ENCODE data around the gene ORC4. TPM values are rescaled to one million over a fixed set of nuclear protein-coding genes. Genes with fewer than 3 reads are reported as not detected.

Gene ORC4
- total and polyA plus RNA-seq, 2 of the 8 experiments (the other 6 are each of a cell fraction or from before 2014, with no cell fraction given), result 22.7 to 63.7 TPM

DNA sequence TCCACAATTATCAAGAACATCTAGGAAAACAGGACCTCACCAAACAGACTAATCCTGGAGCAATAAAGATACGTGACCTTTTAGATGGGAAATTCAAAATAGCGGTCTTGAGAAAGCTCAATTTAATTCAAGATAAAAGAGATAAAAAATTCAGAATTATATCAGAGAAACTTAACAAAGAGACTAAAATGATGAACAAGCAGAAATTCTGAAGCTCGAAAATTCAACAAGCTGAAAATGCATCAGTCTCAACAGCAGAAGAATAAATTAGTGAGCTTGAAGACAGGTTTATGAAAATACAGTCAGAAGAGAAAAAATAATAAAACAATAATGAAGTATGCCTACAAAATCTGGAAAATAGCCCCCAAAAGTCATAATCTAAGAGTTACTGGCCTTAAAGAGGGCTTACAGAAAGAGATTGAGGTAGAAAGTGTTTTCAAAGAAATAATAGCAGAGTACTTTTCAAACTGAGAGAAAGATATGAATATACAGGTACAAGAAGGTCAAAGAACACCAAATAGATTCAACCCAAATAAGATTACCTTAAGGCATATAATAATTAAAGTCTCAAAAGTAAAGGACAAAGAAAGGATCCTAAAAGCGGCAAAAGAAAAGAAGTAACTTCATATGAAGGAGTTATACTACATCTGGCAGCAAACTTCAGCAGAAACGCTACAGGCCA, 13.2 kb downstream of the ORC4 start:
- no peak overlapping the region for H3K4me3 ChIP-seq (ENCODE audit: extremely low read depth in 1 of 4, insufficient read depth in 2 of 4, low read depth in 3 of 4, low read length in 4 of 4)
- H2BK120ac ChIP-seq (replicated peaks; ENCODE audit: low read depth, low read length), result no peak overlapping the region
- 84% methylated on average over 5 of the region's 5 CpGs; no CpG with 5 or more reads in 1 of the 2 experiments for WGBS, 2 experiments (ENCODE audit: extremely low coverage in 1 of 2, insufficient coverage in 1 of 2, insufficient read length in 1 of 2, insufficient replicate concordance in 2 of 2, low coverage in 1 of 2, low lambda C conversion rate in 2 of 2, missing lambda C conversion rate in 1 of 2)
- no peak overlapping the region for H3K9ac ChIP-seq (replicated peaks in 1 of 4; ENCODE audit: extremely low read depth in 1 of 4, low read depth in 3 of 4, low read length in 3 of 4)
- H3K36me3 ChIP-seq (ENCODE audit: control insufficient read depth in 2 of 4, insufficient read depth in 4 of 4, low read length in 3 of 4), result no peaks in the 10 kb centered on the region
- H3K79me2 ChIP-seq (ENCODE audit: control insufficient read depth in 1 of 2, insufficient read depth in 2 of 2, low read length in 2 of 2), result peaks cover 14 to 94% of the 10 kb centered on the region in 2 experiments
- H2AFZ ChIP-seq (ENCODE audit: low read length), result no peak overlapping the region
- no peak overlapping the region for H3K23ac ChIP-seq (ENCODE audit: insufficient read length)
- H2BK12ac ChIP-seq (ENCODE audit: low read depth, low read length), result no peak overlapping the region
- ChIA-PET CTCF (ENCODE audit: partially characterized antibody) (interaction anchor here (0.6 to 3.1 kb wide), 8 partner anchors 9 to 501 kb away, joined by 3 to 14 read pairs (median 3); no protein-coding TSS in a partner anchor), POLR2A (ENCODE audit: partially characterized antibody) (interaction anchor here (1.2 kb wide), 1 partner anchor 13 kb away, joined by 3 read pairs; the partner anchor contains the start of genes MBD5 and ORC4)
- no peak overlapping the region for H2BK20ac ChIP-seq (ENCODE audit: low read length)
- H4K8ac ChIP-seq (ENCODE audit: extremely low read depth, insufficient read depth, low read length), result no peak overlapping the region
- no peak overlapping the region for H4K5ac ChIP-seq (ENCODE audit: insufficient read length, low read depth, low read length)
- H3K9me3 ChIP-seq (ENCODE audit: insufficient read depth in 2 of 2, low read depth in 1 of 2, low read length in 1 of 2), result no peaks in the 10 kb centered on the region
- no peak overlapping the region for H3K56ac ChIP-seq (replicated peaks; ENCODE audit: insufficient read length, low read depth, low read length)
- H2AK5ac ChIP-seq (ENCODE audit: low read depth, low read length), result no peak overlapping the region
- H3K18ac ChIP-seq (ENCODE audit: extremely low read depth, low read length), result no peak overlapping the region
- H3K79me1 ChIP-seq (ENCODE audit: low read depth, low read length), result peaks cover 5% of the 10 kb centered on the region
- H3K4me1 ChIP-seq (replicated peaks in 1 of 4; ENCODE audit: control insufficient read depth in 3 of 4, insufficient read depth in 4 of 4, low read length in 3 of 4), result peaks cover 0 to 5% (median 2%) of the 10 kb centered on the region in 4 experiments; a peak in 2 of 7 replicates
- DNase-seq (ENCODE audit: low read depth in 1 of 2, low spot score in 2 of 2) (no peak), FAIRE-seq (no peak)
- no peak overlapping the region for H3K14ac ChIP-seq (ENCODE audit: insufficient read length)
- H2BK5ac ChIP-seq (ENCODE audit: low read depth, low read length), result no peak overlapping the region
- no peak overlapping the region for H3K4me2 ChIP-seq (ENCODE audit: insufficient read depth in 1 of 2, low read depth in 2 of 2, low read length in 2 of 2)
- no peak overlapping the region for H3K27ac ChIP-seq (ENCODE audit: low read depth, low read length)
- H3K4ac ChIP-seq (replicated peaks; ENCODE audit: insufficient read length, low read depth, low read length), result no peak overlapping the region
- H4K91ac ChIP-seq (replicated peaks; ENCODE audit: insufficient read length, low read length), result no peak overlapping the region
- no peak overlapping the region for H2BK15ac ChIP-seq (ENCODE audit: low read length)
- H3K27me3 ChIP-seq (replicated peaks in 1 of 4; ENCODE audit: control insufficient read depth in 3 of 4, extremely low read depth in 1 of 4, insufficient read depth in 3 of 4, low read length in 3 of 4), result no peaks in the 10 kb centered on the region
- peaks cover 3% of the 10 kb centered on the region in 2 experiments for H4K20me1 ChIP-seq (replicated peaks in 1 of 2; ENCODE audit: control insufficient read depth in 1 of 2, insufficient read depth in 2 of 2, low read length in 2 of 2)
- H3K23me2 ChIP-seq (ENCODE audit: low read depth, low read length), result no peaks in the 10 kb centered on the region
- TF ChIP-seq POLR2AphosphoS5 (IDR thresholded peaks at IDR 0.05; ENCODE audit: low read depth, low read length), result no peak
- no peak for TF ChIP-seq USF2 (IDR thresholded peaks at IDR 0.05; ENCODE audit: low read length)
- no peak for TF ChIP-seq EGR1 (IDR thresholded peaks at IDR 0.05; ENCODE audit: borderline replicate concordance, low read depth, low read length)
- TF ChIP-seq SP4 (IDR thresholded peaks at IDR 0.05; ENCODE audit: low read length), result no peak
- no peak for TF ChIP-seq KDM5A (IDR thresholded peaks at IDR 0.05; ENCODE audit: low read length)
- no peak for TF ChIP-seq EZH2 (IDR thresholded peaks at IDR 0.05; ENCODE audit: low read depth, low read length, severe bottlenecking)
- TF ChIP-seq NRF1 (IDR thresholded peaks at IDR 0.05; ENCODE audit: low read depth, low read length), result no peak
- TF ChIP-seq, protein P1, sequence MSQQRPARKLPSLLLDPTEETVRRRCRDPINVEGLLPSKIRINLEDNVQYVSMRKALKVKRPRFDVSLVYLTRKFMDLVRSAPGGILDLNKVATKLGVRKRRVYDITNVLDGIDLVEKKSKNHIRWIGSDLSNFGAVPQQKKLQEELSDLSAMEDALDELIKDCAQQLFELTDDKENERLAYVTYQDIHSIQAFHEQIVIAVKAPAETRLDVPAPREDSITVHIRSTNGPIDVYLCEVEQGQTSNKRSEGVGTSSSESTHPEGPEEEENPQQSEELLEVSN (IDR thresholded peaks at IDR 0.05), result no peak

Data from H1 (cell line).